Measurements from ENCODE around the gene RFX8. TPM values are rescaled to one million over a fixed set of nuclear protein-coding genes. Genes with fewer than 3 reads are reported as not detected.

RFX8 gene
- total and polyA plus RNA-seq, 2 donors (not counting 3 experiments of a cell fraction or from before 2014, with no cell fraction given) = 0.21 to 1.00 TPM

DNA sequence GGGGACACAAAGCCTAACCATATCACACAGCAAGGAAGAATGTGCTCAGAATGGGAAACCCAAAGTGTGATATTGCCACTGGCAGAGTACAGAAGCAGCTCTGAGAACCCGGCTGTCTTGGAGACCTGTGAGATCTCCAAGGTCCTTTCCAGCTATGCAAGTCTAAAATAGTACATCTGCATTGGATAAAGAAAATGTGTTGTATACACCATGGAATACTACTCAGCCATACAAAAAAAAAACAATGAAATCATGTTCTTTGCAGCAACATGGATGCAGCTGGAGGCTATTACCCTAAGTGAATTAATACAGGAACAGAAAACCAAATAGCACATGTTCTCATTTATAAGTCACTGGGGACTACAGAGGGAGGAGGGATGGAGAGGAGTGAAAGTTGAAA lies 36.5 kb upstream of the RFX8 start:
- ChIA-PET POLR2A (no interaction called here), CTCF (interaction anchor here (0.9 kb wide), 1 partner anchor 14 kb away, joined by 3 read pairs; no protein-coding TSS in a partner anchor)
- intact Hi-C loops (cut with micrococcal nuclease) (no loop called here), dilution Hi-C loops (cut with MboI; ENCODE audit: extremely low pct_ligation_motif_present, low sequenced_read_pairs) (no loop called here)
- FAIRE-seq (no peak), DNase-seq (ENCODE audit: low read depth, low spot score) (no peak)
- H2AFZ ChIP-seq (ENCODE audit: low read depth, low read length) = no peak overlapping the region
- no peak overlapping the region for H3K4me3 ChIP-seq (replicated peaks in 1 of 3; ENCODE audit: insufficient read depth in 1 of 3, low read depth in 1 of 3, low read length in 3 of 3)
- H3K79me2 ChIP-seq (ENCODE audit: control insufficient read depth, insufficient read depth, low read length) = no peaks in the 10 kb centered on the region
- no peak overlapping the region for H3K9ac ChIP-seq (replicated peaks; ENCODE audit: extremely low read depth, insufficient read depth, low read length)
- no peak overlapping the region for H3K4me2 ChIP-seq (ENCODE audit: insufficient read depth, low read length)
- H3K27ac ChIP-seq (ENCODE audit: insufficient read depth, low read depth, low read length) = no peak overlapping the region
- no peaks in the 10 kb centered on the region for H4K20me1 ChIP-seq (replicated peaks; ENCODE audit: control insufficient read depth, extremely low read depth, insufficient read depth, low read length)
- no peaks in the 10 kb centered on the region for H3K9me3 ChIP-seq (replicated peaks; ENCODE audit: control insufficient read depth, insufficient read depth, low read length)
- peaks cover 13% of the 10 kb centered on the region for H3K4me1 ChIP-seq (ENCODE audit: control insufficient read depth, extremely low read depth, insufficient read depth, low read length)
- no peaks in the 10 kb centered on the region for H3K9me1 ChIP-seq (replicated peaks; ENCODE audit: control insufficient read depth, extremely low read depth, insufficient read depth, low read length)
- H3K36me3 ChIP-seq (ENCODE audit: control insufficient read depth in 2 of 2, extremely low read depth in 1 of 2, insufficient read depth in 2 of 2, low read length in 2 of 2) = no peaks in the 10 kb centered on the region
- no peaks in the 10 kb centered on the region for H3K27me3 ChIP-seq (ENCODE audit: control insufficient read depth in 2 of 2, insufficient read depth in 2 of 2, low read length in 2 of 2)
- TF ChIP-seq FOS (IDR thresholded peaks at IDR 0.05; ENCODE audit: borderline replicate concordance, insufficient read depth, low read length) = no peak
- TF ChIP-seq, protein P1, sequence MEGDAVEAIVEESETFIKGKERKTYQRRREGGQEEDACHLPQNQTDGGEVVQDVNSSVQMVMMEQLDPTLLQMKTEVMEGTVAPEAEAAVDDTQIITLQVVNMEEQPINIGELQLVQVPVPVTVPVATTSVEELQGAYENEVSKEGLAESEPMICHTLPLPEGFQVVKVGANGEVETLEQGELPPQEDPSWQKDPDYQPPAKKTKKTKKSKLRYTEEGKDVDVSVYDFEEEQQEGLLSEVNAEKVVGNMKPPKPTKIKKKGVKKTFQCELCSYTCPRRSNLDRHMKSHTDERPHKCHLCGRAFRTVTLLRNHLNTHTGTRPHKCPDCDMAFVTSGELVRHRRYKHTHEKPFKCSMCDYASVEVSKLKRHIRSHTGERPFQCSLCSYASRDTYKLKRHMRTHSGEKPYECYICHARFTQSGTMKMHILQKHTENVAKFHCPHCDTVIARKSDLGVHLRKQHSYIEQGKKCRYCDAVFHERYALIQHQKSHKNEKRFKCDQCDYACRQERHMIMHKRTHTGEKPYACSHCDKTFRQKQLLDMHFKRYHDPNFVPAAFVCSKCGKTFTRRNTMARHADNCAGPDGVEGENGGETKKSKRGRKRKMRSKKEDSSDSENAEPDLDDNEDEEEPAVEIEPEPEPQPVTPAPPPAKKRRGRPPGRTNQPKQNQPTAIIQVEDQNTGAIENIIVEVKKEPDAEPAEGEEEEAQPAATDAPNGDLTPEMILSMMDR (IDR thresholded peaks at IDR 0.05; ENCODE audit: extremely low read depth in 1 of 2, insufficient read depth in 1 of 2, low read depth in 1 of 2, low read length in 2 of 2) = no peak
- BruUV-seq (replicated peaks) = no TSS peak

DNA sequence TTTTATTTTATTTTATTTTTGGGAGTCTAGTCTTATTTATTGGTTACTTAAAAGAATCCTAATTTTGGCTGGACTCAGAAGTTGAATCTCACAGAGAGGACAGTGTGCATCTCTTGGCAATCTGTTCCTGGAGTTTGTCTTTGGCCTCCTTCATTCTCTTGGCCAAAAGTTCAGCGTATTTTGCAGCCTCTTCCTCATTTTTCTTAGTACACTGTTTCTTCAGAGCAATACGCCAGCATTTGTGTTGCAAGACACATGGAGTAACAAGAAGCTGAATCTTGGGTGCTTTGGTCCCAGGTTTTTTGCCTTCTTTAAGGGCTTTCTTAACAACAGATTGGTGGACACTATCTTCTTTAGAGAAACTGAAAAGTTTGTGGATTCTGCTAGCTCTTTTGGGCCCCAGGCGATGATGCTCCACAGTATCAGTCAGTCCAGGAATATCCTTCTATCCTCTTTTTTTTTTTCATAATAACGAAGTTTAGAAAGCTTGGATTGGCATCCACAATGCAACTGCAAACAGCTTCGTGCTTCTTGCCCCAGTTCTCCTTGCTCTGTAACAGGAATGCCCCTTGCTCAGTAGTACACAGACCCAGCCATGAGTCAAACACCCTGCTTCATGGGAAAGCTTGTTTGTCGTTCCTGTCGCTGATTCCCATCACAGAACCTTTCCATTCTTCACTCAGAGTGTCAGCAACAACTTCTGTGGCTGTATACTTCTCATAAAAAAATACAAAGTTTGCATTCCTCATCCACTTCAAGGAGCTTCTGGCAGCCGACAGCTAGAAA lies 34.8 kb upstream of the RFX8 start:
- no peak overlapping the region for H3K4me2 ChIP-seq (ENCODE audit: insufficient read depth, low read length)
- dilution Hi-C loops (cut with MboI; ENCODE audit: extremely low pct_ligation_motif_present, low sequenced_read_pairs) = no loop called here
- no peak for DNase-seq (ENCODE audit: low read depth, low spot score)

More for the DNA sequence above, 34.8 kb upstream of the RFX8 start:
- no peaks in the 10 kb centered on the region for H3K79me2 ChIP-seq (ENCODE audit: control insufficient read depth, insufficient read depth, low read length)
- H3K9ac ChIP-seq (replicated peaks; ENCODE audit: extremely low read depth, insufficient read depth, low read length) = no peak overlapping the region
- BruUV-seq (replicated peaks) = no TSS peak
- H3K9me1 ChIP-seq (replicated peaks; ENCODE audit: control insufficient read depth, extremely low read depth, insufficient read depth, low read length) = no peaks in the 10 kb centered on the region
- H3K36me3 ChIP-seq (ENCODE audit: control insufficient read depth in 2 of 2, extremely low read depth in 1 of 2, insufficient read depth in 2 of 2, low read length in 2 of 2) = no peaks in the 10 kb centered on the region
- H3K4me3 ChIP-seq (replicated peaks in 1 of 3; ENCODE audit: insufficient read depth in 1 of 3, low read depth in 1 of 3, low read length in 3 of 3) = no peak overlapping the region
- POLR2A ChIA-PET = no interaction called here
- no peaks in the 10 kb centered on the region for H4K20me1 ChIP-seq (replicated peaks; ENCODE audit: control insufficient read depth, extremely low read depth, insufficient read depth, low read length)
- no peaks in the 10 kb centered on the region for H3K27me3 ChIP-seq (ENCODE audit: control insufficient read depth in 2 of 2, insufficient read depth in 2 of 2, low read length in 2 of 2)
- FAIRE-seq = peak; percentile 8
- CTCF ChIA-PET = interaction anchor here (0.8 to 1.5 kb wide), 4 partner anchors 8 to 321 kb away, joined by 3 to 4 read pairs (median 4); no protein-coding TSS in a partner anchor
- intact Hi-C loops (cut with micrococcal nuclease) = no loop called here
- no peaks in the 10 kb centered on the region for H3K9me3 ChIP-seq (replicated peaks; ENCODE audit: control insufficient read depth, insufficient read depth, low read length)
- no peak for TF ChIP-seq EZH2 (IDR thresholded peaks at IDR 0.05; ENCODE audit: borderline replicate concordance, low read depth, low read length, severe bottlenecking)
- no peak overlapping the region for H3K27ac ChIP-seq (ENCODE audit: insufficient read depth, low read depth, low read length)
- no peaks in the 10 kb centered on the region for H3K4me1 ChIP-seq (ENCODE audit: control insufficient read depth, extremely low read depth, insufficient read depth, low read length)
- H2AFZ ChIP-seq (ENCODE audit: low read depth, low read length) = no peak overlapping the region

Data from endothelial cell of umbilical vein (primary cell).